AG04450 (cell line): ENCODE results near the gene STARD13. TPM values are rescaled to one million over a fixed set of nuclear protein-coding genes. Genes with fewer than 3 reads are reported as not detected.

ENCODE experiments used
- CTCF ChIA-PET: fragments of 300-600, 350-600 bp; formaldehyde crosslinking; extraction: SDS; loops from one replicate; lab custom pipeline; 2022; ENCODE audit warnings: antibody characterized with exemption, inconsistent platforms; lab: Charles Lee
- POLR2A ChIA-PET: fragments of 350-600 bp; formaldehyde crosslinking; extraction: SDS; loops from one replicate; lab custom pipeline; 2021; ENCODE audit warnings: antibody characterized with exemption, inconsistent platforms; lab: Yijun Ruan, JAX
- DNase-seq: peaks from one replicate; pipeline ENCODE4 v3.0.0-alpha.2; 2011; ENCODE audit warnings: low read depth, low spot score
- H3K27ac ChIP-seq: one replicate; pipeline ENCODE4 v1.5.1; 2012; ENCODE audit warnings: low read depth, low read length, control low read depth
- H3K27me3 ChIP-seq: one replicate; pipeline ENCODE4 v1.6.0; 2012; ENCODE audit warnings: low read length; ENCODE audit not compliant: control insufficient read depth, insufficient read depth
- H3K4me3 ChIP-seq: 2 replicates; pipeline ENCODE4 v1.5.1; 2011; ENCODE audit warnings: mild to moderate bottlenecking, low read depth, low read length, control low read depth
- H3K9me3 ChIP-seq: 2 replicates; pipeline ENCODE4 v1.5.1; 2012; ENCODE audit warnings: low read length; ENCODE audit not compliant: control insufficient read depth, insufficient read depth
- CTCF ChIP-seq: IDR thresholded peaks from 2 replicates; pipeline ENCODE4 v1.5.1; 2011; ENCODE audit warnings: low read depth, low read length, control low read depth, inconsistent platforms
- polyA plus RNA-seq: library from polyadenylated mRNA; depleted of rRNA; stranded (reverse); fragments of >200 nt; gene quantifications from 2 replicates; pipeline ENCODE4 v1.2.3, GENCODE V29; 2011

The STARD13 gene
- polyA plus RNA-seq, 1 experiment = 27.7 TPM

- POLR2A ChIA-PET = no interaction called here
- Histone ChIP-seq H3K27ac (no peak overlapping the region), H3K9me3 (no peaks in the 10 kb centered on the region), H3K27me3 (no peaks in the 10 kb centered on the region), H3K4me3 (no peak overlapping the region)
- no peak for TF ChIP-seq CTCF
- CTCF ChIA-PET = interaction anchor here (1.7 kb wide), 1 partner anchor 358 kb away, joined by 5 read pairs; no protein-coding TSS in a partner anchor
- no peak for DNase-seq
Observed at GRCh38 chr13:33184530-33184929, 101.0 kb downstream of the STARD13 start.

DNA sequence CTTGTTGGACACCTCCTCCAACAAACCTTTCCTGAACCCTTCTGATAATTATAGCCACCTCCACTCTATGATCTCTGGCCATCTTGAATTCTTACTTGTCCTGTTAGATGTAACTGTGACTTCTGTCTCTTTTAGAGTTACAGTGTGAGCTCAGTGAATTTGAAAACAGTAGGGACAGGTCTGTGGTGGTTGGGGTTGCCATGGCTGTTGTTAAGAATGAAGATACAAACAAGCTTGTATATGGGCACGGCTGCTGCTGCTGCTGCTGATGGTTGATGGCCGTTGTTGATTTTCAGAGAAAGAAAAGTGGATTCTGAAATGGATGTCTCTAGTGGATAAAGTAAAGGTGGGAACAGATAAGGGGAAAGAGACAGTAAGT lies 101.5 kb downstream of the STARD13 start:
- H3K9me3 ChIP-seq = no peaks in the 10 kb centered on the region
- DNase-seq = no peak
- no peaks in the 10 kb centered on the region for H3K27me3 ChIP-seq
- ChIA-PET CTCF (interaction anchor here (1.7 kb wide), 1 partner anchor 359 kb away, joined by 5 read pairs; no protein-coding TSS in a partner anchor), POLR2A (no interaction called here)
- H3K27ac ChIP-seq = no peak overlapping the region
- no peak overlapping the region for H3K4me3 ChIP-seq
- no peak for TF ChIP-seq CTCF

- Histone ChIP-seq H3K27ac (peak overlapping the region; percentile 63), H3K9me3 (no peaks in the 10 kb centered on the region), H3K27me3 (no peaks in the 10 kb centered on the region), H3K4me3 (no peak overlapping the region)
- TF ChIP-seq CTCF = no peak
- ChIA-PET POLR2A (no interaction called here), CTCF (interaction anchor here (0.6 to 1.7 kb wide), 3 partner anchors 44 to 1943 kb away, joined by 3 to 5 read pairs (median 4); no protein-coding TSS in a partner anchor)
- no peak for DNase-seq
Observed at GRCh38 chr13:33183431-33184111, 102.0 kb downstream of the STARD13 start.

DNA sequence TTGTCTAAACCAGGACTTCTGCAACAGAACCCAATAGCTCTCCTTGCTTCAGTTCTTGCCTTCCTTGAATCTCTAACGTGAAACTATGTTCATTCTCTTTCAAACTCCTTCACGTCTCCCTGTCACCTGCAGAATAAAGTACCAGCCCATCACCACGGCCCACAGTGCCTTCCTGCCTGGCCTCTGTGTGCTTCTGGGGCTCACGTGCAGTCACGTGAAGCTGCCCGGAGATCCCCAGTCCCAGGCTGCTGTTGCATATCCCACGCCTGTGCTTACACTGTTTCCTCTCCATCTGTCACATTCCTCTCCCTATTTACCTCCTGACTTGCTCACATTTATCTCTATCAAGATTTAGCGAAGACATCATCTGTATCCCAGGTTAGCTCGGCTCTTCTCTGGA lies 102.8 kb downstream of the STARD13 start:
- H3K4me3 ChIP-seq = no peak overlapping the region
- H3K27ac ChIP-seq = no peak overlapping the region
- DNase-seq = no peak
- ChIA-PET POLR2A (no interaction called here), CTCF (interaction anchor here (1.5 kb wide), 1 partner anchor 45 kb away, joined by 3 read pairs; no protein-coding TSS in a partner anchor)
- no peak for TF ChIP-seq CTCF
- H3K27me3 ChIP-seq = no peaks in the 10 kb centered on the region
- no peaks in the 10 kb centered on the region for H3K9me3 ChIP-seq

GRCh38 chr13:33181264-33181663 lies 104.3 kb downstream of the STARD13 start:
- no peaks in the 10 kb centered on the region for H3K27me3 ChIP-seq
- CTCF ChIA-PET = no interaction called here
- H3K9me3 ChIP-seq = no peaks in the 10 kb centered on the region
- no peak overlapping the region for H3K4me3 ChIP-seq
- H3K27ac ChIP-seq = no peak overlapping the region
- DNase-seq = no peak
- POLR2A ChIA-PET = no interaction called here
- no peak for TF ChIP-seq CTCF
